ENCODE results near the gene BORCS5.

DNA sequence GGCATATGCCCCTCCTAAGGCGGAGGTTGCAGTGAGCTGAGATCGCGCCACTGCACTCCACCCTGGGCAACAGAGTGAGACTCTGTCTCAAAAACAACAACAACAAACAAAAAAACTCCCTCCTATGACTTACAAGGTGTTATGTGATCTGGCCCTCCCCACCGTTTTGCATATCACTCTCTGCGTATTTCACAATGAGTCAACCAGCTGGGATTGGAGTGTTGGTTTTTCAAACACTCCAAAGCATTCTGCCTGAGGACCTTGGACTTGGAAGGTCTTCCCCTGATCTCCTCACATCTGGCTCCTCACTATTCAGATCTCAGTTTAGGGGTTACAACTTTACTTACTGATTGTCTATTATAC lies 20.8 kb upstream of the BORCS5 start:
- TF ChIP-seq, protein P1, sequence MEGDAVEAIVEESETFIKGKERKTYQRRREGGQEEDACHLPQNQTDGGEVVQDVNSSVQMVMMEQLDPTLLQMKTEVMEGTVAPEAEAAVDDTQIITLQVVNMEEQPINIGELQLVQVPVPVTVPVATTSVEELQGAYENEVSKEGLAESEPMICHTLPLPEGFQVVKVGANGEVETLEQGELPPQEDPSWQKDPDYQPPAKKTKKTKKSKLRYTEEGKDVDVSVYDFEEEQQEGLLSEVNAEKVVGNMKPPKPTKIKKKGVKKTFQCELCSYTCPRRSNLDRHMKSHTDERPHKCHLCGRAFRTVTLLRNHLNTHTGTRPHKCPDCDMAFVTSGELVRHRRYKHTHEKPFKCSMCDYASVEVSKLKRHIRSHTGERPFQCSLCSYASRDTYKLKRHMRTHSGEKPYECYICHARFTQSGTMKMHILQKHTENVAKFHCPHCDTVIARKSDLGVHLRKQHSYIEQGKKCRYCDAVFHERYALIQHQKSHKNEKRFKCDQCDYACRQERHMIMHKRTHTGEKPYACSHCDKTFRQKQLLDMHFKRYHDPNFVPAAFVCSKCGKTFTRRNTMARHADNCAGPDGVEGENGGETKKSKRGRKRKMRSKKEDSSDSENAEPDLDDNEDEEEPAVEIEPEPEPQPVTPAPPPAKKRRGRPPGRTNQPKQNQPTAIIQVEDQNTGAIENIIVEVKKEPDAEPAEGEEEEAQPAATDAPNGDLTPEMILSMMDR (conservative IDR thresholded peaks at IDR 0.05; ENCODE audit: low read depth, low read length): no peak
- TF ChIP-seq EZH2 (IDR thresholded peaks at IDR 0.05; ENCODE audit: borderline replicate concordance, low read depth, low read length, poor library complexity, severe bottlenecking): no peak

Data from A673 (cell line).